ENCODE measurements around the gene SFN.

DNA sequence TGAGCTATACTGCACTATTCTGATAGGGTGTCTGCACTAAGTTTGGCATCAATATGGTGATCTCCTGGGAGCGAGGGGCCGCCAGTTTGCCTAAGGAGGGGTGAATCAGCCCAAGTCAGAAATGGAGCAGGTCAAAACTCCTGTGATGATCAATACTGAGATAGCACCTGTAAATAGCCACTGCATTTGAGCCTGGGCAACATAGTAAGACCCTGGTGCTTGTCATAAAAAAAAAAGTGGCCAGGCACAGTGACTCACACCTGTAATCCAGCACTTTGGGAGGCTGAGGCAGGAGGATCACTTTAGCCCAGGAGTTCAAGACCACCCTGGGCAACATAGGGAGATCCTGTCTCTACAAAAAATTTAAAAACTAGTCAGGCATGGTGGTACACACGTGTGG, 48.1 kb upstream of the SFN start:
- TF ChIP-seq, protein P1, sequence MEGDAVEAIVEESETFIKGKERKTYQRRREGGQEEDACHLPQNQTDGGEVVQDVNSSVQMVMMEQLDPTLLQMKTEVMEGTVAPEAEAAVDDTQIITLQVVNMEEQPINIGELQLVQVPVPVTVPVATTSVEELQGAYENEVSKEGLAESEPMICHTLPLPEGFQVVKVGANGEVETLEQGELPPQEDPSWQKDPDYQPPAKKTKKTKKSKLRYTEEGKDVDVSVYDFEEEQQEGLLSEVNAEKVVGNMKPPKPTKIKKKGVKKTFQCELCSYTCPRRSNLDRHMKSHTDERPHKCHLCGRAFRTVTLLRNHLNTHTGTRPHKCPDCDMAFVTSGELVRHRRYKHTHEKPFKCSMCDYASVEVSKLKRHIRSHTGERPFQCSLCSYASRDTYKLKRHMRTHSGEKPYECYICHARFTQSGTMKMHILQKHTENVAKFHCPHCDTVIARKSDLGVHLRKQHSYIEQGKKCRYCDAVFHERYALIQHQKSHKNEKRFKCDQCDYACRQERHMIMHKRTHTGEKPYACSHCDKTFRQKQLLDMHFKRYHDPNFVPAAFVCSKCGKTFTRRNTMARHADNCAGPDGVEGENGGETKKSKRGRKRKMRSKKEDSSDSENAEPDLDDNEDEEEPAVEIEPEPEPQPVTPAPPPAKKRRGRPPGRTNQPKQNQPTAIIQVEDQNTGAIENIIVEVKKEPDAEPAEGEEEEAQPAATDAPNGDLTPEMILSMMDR (IDR thresholded peaks at IDR 0.05; ENCODE audit: insufficient read depth, low read length), result no peak
- TF ChIP-seq REST (IDR thresholded peaks at IDR 0.05; ENCODE audit: insufficient replicate concordance, low read depth) (no peak), POLR2AphosphoS5 (IDR thresholded peaks at IDR 0.05; ENCODE audit: low read depth) (no peak)

Data from HL-60 (cell line).